Ishikawa (cell line): ENCODE results near the gene QPCT.

Experiments
- CEBPB ChIP-seq: IDR thresholded peaks from 2 replicates; pipeline ENCODE4 v1.6.1; 2012
- CREB1 ChIP-seq: IDR thresholded peaks from 2 replicates; pipeline ENCODE4 v1.6.1; 2012; ENCODE audit warnings: low read depth
- EGR1 ChIP-seq: IDR thresholded peaks from 2 replicates; pipeline ENCODE4 v1.6.1; 2012
- EP300 ChIP-seq: IDR thresholded peaks from 2 replicates; pipeline ENCODE4 v1.6.1; 2012; ENCODE audit warnings: borderline replicate concordance
- FOXM1 ChIP-seq: IDR thresholded peaks from 2 replicates; pipeline ENCODE4 v1.6.1; 2012; ENCODE audit warnings: low read depth, borderline replicate concordance
- NFIC ChIP-seq: IDR thresholded peaks from 2 replicates; pipeline ENCODE4 v1.6.1; 2012
- RAD21 ChIP-seq: IDR thresholded peaks from 2 replicates; pipeline ENCODE4 v1.6.1; 2012; ENCODE audit warnings: low read depth
- REST ChIP-seq: IDR thresholded peaks from 2 replicates; pipeline ENCODE4 v1.6.1; 2012; ENCODE audit warnings: low read depth, mild to moderate bottlenecking
- TAF1 ChIP-seq: IDR thresholded peaks from 2 replicates; pipeline ENCODE4 v1.6.1; 2012; ENCODE audit warnings: low read depth, mild to moderate bottlenecking
- TCF12 ChIP-seq: IDR thresholded peaks from 2 replicates; pipeline ENCODE4 v1.6.1; 2012; ENCODE audit warnings: low read depth
- TEAD4 ChIP-seq: IDR thresholded peaks from 2 replicates; pipeline ENCODE4 v1.6.1; 2012
- USF1 ChIP-seq: IDR thresholded peaks from 2 replicates; pipeline ENCODE4 v1.6.1; 2012
- YY1 ChIP-seq: IDR thresholded peaks from 2 replicates; pipeline ENCODE4 v1.6.1; 2012; ENCODE audit warnings: low read depth
- ZBTB7A ChIP-seq: IDR thresholded peaks from 2 replicates; pipeline ENCODE4 v1.6.1; 2012; ENCODE audit warnings: low read depth
- TF ChIP-seq, protein P1 (sequence below): IDR thresholded peaks from 2 replicates; pipeline ENCODE4 v1.6.1; 2012

QPCT gene

GRCh38 chr2:37316181-37316580 is 28.2 kb upstream of the QPCT start:
- TF ChIP-seq RAD21 (no peak), EP300 (no peak), USF1 (no peak), NFIC (no peak), TCF12 (no peak), TAF1 (no peak), ZBTB7A (no peak), FOXM1 (no peak), CEBPB (no peak)
- TF ChIP-seq, protein P1, sequence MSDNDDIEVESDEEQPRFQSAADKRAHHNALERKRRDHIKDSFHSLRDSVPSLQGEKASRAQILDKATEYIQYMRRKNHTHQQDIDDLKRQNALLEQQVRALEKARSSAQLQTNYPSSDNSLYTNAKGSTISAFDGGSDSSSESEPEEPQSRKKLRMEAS: no peak

GRCh38 chr2:37317746-37318145 is 26.7 kb upstream of the QPCT start:
- TF ChIP-seq CEBPB (no peak), NFIC (no peak), CREB1 (no peak), ZBTB7A (no peak), EP300 (no peak), YY1 (no peak), TEAD4 (no peak), TAF1 (no peak), REST (no peak), RAD21 (no peak)

- TF ChIP-seq TCF12: no peak
- no peak for TF ChIP-seq NFIC
- no peak for TF ChIP-seq FOXM1
- TF ChIP-seq RAD21: no peak
- TF ChIP-seq EGR1: no peak
- TF ChIP-seq CEBPB: no peak
- no peak for TF ChIP-seq TEAD4
- TF ChIP-seq, protein P1: no peak
- TF ChIP-seq TAF1: no peak
- TF ChIP-seq ZBTB7A: no peak
- TF ChIP-seq YY1: no peak
- no peak for TF ChIP-seq USF1
- no peak for TF ChIP-seq CREB1
- TF ChIP-seq REST: no peak
- TF ChIP-seq EP300: no peak
These were observed 26.0 kb upstream of the QPCT start for GRCh38 chr2:37318401-37318800.

DNA sequence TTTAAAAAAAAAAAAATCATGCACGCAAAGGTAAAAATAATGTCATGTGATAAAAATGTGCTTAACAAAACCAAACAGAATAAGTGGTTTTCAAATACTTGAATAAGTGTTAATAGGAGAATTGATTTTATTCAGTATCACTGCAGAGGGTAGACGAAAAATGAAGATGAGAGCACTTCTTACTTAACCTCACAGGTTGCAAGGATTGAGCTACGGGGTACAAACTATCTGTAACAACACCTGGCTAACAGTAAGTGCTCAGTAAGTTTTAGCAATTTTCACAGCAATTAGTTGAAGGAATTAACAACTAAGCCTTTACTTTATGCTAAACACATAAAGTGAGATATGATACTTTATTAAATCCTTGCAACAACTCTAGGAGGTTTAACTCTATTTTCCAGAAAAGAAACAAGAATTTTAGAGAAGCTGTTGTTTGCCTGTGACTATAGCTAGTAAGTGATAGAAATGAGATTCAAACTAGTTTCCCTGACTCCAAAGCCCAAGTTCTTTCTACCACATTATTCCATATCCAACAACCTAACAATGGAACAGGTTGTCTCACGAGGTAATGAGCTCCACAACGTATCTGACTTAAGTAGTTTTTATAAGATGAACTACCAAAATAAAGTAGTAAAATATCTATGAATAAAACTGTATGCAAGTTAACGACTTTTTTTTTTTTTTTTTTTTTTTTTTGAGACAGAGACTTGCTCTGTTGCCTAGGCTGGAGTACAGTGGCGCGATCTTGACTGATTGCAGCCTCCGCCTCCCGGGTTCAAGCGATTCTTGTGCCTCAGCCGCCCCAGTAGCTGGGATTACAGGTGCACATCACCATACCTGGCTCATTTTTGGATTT is 24.4 kb upstream of the QPCT start:
- TF ChIP-seq EP300 (no peak), NFIC (no peak), YY1 (no peak), RAD21 (no peak), USF1 (no peak), TCF12 (no peak), CREB1 (no peak), REST (no peak), TAF1 (no peak), CEBPB (no peak), EGR1 (no peak), ZBTB7A (no peak), TEAD4 (no peak), FOXM1 (no peak)
- TF ChIP-seq, protein P1: no peak
